Effector CD8-positive, alpha-beta T cell (primary cell): ENCODE results near the gene MEX3C.
A peak's percentile ranks its signal among the peaks of the same experiment; 100 is the strongest.

Experiments
- DNase-seq: peaks from one replicate; lab custom pipeline; 2025; lab: John Stamatoyannopoulos, UW
- total RNA-seq, 4 experiments: gene quantifications; one replicate each; lab custom pipeline; 2026; lab: John Stamatoyannopoulos, UW

Gene MEX3C
- total RNA-seq: 129 to 246 (median 173) reads per million in 4 experiments

GRCh38 chr18:51197661-51198424 is at the start of gene MEX3C:
TSS of gene MEX3C (minus strand) at chr18:51197681. CDS start at chr18:51197320, 361 bp downstream.
- peak; percentile 99 for DNase-seq

- no peak for DNase-seq
Measured at GRCh38 chr18:51241226-51241625, 43.7 kb upstream of the MEX3C start.

- DNase-seq: no peak
Measured at GRCh38 chr18:51236225-51236624, 38.7 kb upstream of the MEX3C start.

GRCh38 chr18:51235009-51235789 is 37.7 kb upstream of the MEX3C start:
- DNase-seq: no peak

GRCh38 chr18:51234117-51235008 is 36.9 kb upstream of the MEX3C start:
- DNase-seq: no peak

GRCh38 chr18:51229328-51229727 is 31.8 kb upstream of the MEX3C start:
- DNase-seq: no peak

- no peak for DNase-seq
Measured at GRCh38 chr18:51227660-51228059, 30.2 kb upstream of the MEX3C start.

GRCh38 chr18:51226587-51227350 is 29.3 kb upstream of the MEX3C start:
- no peak for DNase-seq

GRCh38 chr18:51226068-51226467 is 28.6 kb upstream of the MEX3C start:
- no peak for DNase-seq

GRCh38 chr18:51212606-51213005 is 15.1 kb upstream of the MEX3C start:
- DNase-seq: no peak

- no peak for DNase-seq
Measured at GRCh38 chr18:51211552-51211951, 14.1 kb upstream of the MEX3C start.

- DNase-seq: peak; percentile 18
Measured at GRCh38 chr18:51196811-51197660, 445 bp downstream of the MEX3C start.

- DNase-seq: peak; percentile 12
Measured at GRCh38 chr18:51196118-51196810, 1.2 kb downstream of the MEX3C start.

GRCh38 chr18:51195451-51196117 is 1.9 kb downstream of the MEX3C start:
- peak; percentile 1 for DNase-seq

GRCh38 chr18:51195086-51195450 is 2.4 kb downstream of the MEX3C start:
- DNase-seq: no peak

- no peak for DNase-seq
Measured at GRCh38 chr18:51194604-51195003, 2.9 kb downstream of the MEX3C start.

- no peak for DNase-seq
Measured at GRCh38 chr18:51193621-51194287, 3.7 kb downstream of the MEX3C start.

- no peak for DNase-seq
Measured at GRCh38 chr18:51192696-51193095, 4.8 kb downstream of the MEX3C start.

- DNase-seq: no peak
Measured at GRCh38 chr18:51192026-51192425, 5.5 kb downstream of the MEX3C start.
